ENCODE results near the gene VWA5A. TPM values are rescaled to one million over a fixed set of nuclear protein-coding genes. Genes with fewer than 3 reads are reported as not detected.

The VWA5A gene
- total RNA-seq, 3 donors from 2014 or later = 41.2 to 97.3 (median 55.8) TPM

DNA sequence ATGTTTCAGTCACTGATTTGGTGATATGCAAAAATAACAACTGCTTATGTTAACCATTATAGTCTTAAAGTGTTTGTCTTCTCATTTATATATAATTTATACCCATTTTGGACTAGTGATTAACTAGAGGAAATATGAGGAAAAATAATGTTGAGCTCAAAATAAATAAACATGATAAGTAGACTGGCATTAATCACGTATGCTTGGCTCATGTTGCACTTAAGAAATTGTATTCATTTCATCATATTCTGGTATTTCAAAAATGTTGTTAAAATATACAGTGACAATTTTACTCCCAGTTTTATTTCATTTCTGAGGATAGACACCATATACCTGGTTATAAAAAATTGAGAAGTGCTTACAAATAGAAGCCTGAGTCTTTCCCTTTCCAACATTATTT lies 64.1 kb downstream of the VWA5A start:
- Histone ChIP-seq H3K9me3 (no peaks in the 10 kb centered on the region), H3K4me3 (no peak overlapping the region), H3K36me3 (ENCODE audit: low read depth) (no peaks in the 10 kb centered on the region), H3K4me1 (ENCODE audit: low read depth) (no peaks in the 10 kb centered on the region)
- DNase-seq (no peak), ATAC-seq (no peak)
- intact Hi-C loops (cut with DNase I, micrococcal nuclease) = no loop called here
- TF ChIP-seq, protein P1, sequence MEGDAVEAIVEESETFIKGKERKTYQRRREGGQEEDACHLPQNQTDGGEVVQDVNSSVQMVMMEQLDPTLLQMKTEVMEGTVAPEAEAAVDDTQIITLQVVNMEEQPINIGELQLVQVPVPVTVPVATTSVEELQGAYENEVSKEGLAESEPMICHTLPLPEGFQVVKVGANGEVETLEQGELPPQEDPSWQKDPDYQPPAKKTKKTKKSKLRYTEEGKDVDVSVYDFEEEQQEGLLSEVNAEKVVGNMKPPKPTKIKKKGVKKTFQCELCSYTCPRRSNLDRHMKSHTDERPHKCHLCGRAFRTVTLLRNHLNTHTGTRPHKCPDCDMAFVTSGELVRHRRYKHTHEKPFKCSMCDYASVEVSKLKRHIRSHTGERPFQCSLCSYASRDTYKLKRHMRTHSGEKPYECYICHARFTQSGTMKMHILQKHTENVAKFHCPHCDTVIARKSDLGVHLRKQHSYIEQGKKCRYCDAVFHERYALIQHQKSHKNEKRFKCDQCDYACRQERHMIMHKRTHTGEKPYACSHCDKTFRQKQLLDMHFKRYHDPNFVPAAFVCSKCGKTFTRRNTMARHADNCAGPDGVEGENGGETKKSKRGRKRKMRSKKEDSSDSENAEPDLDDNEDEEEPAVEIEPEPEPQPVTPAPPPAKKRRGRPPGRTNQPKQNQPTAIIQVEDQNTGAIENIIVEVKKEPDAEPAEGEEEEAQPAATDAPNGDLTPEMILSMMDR (IDR thresholded peaks at IDR 0.05) = no peak

DNA sequence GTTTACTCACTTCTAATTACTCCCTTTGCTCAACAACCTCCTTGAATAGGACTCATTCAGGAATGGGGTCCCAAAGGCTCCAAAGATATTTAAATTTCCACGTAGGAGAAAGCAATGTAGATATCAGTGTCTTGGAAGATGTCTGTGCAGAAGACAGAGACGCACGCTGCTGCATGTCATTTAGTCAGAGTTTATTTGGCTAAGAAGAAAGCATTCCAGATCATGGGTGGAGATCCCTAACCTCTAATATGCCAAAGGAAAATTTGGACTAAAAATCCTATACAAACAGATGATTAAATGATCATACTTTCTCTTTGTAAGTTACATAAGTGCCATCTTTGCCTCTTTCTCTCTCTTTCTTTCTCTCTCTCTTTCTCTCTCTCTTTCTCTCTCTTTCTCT lies 67.8 kb downstream of the VWA5A start, which contains the start of gene OR10D3:
TSS of gene OR10D3 (plus strand) at position 278 of the 400 bp plus-strand sequence. CDS start 1,925 bp downstream, outside the sequence.
- Histone ChIP-seq H3K36me3 (ENCODE audit: low read depth) (no peaks in the 10 kb centered on the region), H3K4me1 (ENCODE audit: low read depth) (no peaks in the 10 kb centered on the region), H3K9me3 (no peaks in the 10 kb centered on the region), H3K4me3 (no peak within 1 kb of the TSS)
- ATAC-seq (no peak), DNase-seq (no peak)
- intact Hi-C loops (cut with DNase I, micrococcal nuclease) = no loop called here
- TF ChIP-seq, protein P1 (IDR thresholded peaks at IDR 0.05) = no peak

DNA sequence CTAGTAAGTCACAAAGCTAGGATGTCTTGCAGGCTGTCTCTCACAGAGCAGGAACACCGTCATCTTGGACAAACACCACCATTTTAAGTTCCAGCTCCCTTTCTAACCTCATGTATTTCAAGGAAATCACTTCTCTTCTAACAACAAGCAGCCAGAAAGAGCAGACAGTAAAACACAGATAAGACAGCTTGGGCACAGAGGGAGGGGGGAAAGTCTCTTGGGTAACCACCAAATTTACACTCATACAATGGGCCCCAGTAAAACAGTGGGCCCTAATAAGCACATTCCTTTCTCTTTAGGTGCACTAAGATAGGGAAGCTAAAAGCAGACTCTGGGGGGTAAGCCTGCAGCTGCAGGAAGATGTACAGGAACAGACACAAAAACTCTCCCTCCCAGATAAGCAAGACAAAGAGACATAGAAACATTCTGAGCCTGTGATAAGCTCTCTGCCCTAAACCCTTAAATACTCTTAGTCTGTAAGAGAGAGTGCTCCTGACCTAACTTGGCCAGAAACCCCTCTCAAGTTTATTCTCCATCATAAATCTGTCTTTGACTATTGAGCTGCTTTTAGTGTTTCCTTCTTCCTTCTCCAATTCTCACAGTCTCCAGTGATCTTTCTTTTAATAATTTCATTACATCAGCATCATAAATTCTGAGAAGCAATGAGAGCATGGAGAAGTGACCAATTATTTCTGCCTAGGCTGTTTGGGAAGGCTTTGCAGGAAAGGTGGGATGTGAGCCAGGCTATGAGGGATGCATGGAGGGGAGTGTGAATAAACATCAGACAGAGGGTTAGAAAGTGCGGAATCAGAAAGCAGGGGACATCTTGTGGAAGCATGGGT lies 75.3 kb downstream of the VWA5A start:
- H3K9me3 ChIP-seq = no peaks in the 10 kb centered on the region
- ATAC-seq (no peak), DNase-seq (no peak)
- H3K4me1 ChIP-seq (ENCODE audit: low read depth) = no peaks in the 10 kb centered on the region
- TF ChIP-seq, protein P1 (IDR thresholded peaks at IDR 0.05) = no peak
- no peaks in the 10 kb centered on the region for H3K36me3 ChIP-seq (ENCODE audit: low read depth)
- intact Hi-C loops (cut with DNase I, micrococcal nuclease) = loop anchor here in 1 of 2 donors (5.0 kb wide), 1 partner anchor 118 kb away; no protein-coding TSS in a partner anchor
- H3K4me3 ChIP-seq = no peak overlapping the region

DNA sequence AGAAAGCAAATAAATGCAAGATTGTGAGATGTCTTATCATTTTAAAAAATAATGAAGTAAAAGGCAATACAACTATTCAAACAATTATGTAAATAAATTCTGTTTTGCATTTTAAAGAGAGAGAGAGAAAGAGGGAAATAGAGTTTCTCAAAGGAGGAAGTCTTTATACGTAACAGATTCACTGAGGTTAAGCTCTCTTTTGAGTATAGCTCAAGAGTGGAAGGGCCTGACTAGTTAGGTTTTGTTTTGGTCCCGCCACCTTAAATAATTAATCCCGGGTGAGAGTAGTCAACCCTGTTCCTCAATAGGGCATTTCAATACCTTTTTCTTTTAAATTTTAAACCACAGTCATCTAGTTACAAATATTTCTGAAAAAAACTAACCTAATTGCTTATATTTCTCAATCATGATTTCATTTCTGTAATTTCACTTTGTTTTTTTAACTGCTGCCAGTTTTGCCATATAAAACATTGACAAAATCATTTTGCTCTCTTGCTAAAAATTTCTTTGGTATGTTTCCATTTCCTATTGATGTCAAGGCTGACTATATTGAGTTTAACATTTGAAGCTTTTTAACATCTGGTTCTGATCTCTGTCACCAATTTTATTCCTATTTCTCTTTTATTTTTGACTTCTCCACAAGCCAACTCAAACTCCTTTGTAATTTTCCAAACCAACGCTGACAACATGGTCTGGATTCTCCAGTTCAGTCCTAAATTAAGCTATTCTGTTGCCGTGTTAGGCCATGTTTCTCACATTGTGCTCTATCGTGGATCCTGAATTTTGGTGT lies 78.2 kb downstream of the VWA5A start:
- intact Hi-C loops (cut with DNase I, micrococcal nuclease) = loop anchor here in 1 of 2 donors (5.0 kb wide), 1 partner anchor 121 kb away; no protein-coding TSS in a partner anchor
- Histone ChIP-seq H3K4me3 (no peak overlapping the region), H3K4me1 (ENCODE audit: low read depth) (no peaks in the 10 kb centered on the region), H3K36me3 (ENCODE audit: low read depth) (no peaks in the 10 kb centered on the region), H3K9me3 (no peaks in the 10 kb centered on the region)
- DNase-seq (no peak), ATAC-seq (no peak)
- TF ChIP-seq, protein P1 (IDR thresholded peaks at IDR 0.05) = no peak

DNA sequence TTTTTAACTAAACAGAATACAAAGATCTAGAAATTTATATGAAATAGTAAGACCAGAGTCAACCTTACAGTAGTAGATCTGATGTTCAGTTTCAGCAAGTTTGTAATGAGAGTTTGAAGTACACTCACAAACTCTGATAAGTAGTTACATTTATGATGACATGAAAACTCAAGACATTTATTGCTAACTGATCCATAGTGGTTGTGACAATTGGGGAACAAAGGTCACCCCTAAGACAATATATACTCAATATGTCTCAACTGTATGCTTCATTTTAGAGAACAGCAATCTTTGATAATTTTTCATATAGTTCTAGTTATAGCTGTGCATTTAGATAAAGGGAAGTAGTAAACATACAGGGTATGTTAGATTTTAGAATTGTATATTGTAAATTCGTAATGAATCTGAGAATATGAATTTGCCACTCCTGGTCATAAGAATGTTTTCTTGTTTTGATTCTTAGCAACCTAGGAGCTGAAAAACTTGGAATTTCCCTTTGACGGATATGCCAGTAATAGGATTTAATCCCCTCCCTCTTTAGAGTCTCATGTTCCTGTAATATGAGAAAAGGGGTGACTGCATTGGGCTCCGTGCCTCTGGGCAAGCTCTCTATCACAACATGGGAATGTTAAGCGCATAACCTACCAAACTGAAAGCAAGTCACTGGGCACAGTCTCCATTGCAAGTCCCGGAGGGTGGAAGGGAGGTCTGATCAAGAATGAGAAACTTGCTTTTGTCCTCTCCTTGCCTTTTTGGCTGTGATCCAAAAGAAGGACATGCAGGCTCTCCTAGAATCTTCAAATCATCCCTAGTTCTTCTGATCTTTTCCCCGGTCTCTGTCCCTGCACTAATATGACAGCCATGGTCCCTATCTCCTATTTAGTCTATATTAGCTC lies 79.3 kb downstream of the VWA5A start:
- no peak overlapping the region for H3K4me3 ChIP-seq
- no peaks in the 10 kb centered on the region for H3K36me3 ChIP-seq (ENCODE audit: low read depth)
- intact Hi-C loops (cut with DNase I, micrococcal nuclease) = loop anchor here in 1 of 2 donors (5.0 kb wide), 1 partner anchor 122 kb away; no protein-coding TSS in a partner anchor
- DNase-seq (peak in 2 of 3 donors; percentile 9 to 19), ATAC-seq (peak; percentile 45)
- TF ChIP-seq, protein P1 (IDR thresholded peaks at IDR 0.05) = no peak
- no peaks in the 10 kb centered on the region for H3K4me1 ChIP-seq (ENCODE audit: low read depth)
- no peaks in the 10 kb centered on the region for H3K9me3 ChIP-seq
